NOMO-1 treated with DMSO at 0.1 percent for 48 hours (cell line): ENCODE data around the gene UNC80.

Experiments used
- DNase-seq: peaks from one replicate; lab custom pipeline; 2025; ENCODE audit not compliant: unreplicated experiment; lab: John Stamatoyannopoulos, UW

The UNC80 gene

DNA sequence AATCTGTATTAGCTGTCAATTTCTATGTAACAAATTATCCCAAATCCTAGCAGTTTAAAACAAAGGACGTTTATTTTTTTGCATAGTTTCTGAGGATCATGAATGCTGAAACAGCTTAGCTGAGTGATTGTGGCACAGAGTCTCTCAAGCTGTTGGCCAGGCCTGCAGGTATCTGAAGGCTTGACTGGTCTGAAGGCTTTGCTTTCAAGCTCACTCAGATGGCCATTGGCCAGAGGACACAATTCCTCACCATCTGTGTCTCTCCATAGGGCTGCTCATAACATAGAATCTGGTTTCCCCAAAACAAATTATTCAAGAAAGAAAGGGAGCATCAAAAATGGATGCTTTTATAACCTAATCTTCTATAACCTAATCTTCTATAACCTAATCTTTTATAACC is 33.7 kb downstream of the UNC80 start:
- no peak for DNase-seq

DNA sequence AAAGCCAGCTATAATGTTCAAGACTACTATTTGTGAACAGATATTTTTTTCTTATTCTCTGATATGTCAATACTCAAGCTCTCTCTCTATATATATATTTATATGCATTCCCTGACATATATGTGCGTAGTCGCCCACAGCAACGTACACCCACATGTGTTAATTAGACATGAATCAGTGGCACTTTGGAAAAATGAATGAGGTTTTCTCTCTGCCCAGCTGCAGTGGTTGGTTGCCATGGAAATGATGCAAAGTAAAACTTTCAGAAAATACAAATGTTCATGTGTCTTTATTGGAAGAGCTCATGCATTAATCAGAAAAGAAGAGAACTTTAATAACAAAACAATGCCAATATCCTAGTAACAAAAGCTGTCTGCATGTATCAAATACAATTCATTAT is 34.7 kb downstream of the UNC80 start:
- no peak for DNase-seq

DNA sequence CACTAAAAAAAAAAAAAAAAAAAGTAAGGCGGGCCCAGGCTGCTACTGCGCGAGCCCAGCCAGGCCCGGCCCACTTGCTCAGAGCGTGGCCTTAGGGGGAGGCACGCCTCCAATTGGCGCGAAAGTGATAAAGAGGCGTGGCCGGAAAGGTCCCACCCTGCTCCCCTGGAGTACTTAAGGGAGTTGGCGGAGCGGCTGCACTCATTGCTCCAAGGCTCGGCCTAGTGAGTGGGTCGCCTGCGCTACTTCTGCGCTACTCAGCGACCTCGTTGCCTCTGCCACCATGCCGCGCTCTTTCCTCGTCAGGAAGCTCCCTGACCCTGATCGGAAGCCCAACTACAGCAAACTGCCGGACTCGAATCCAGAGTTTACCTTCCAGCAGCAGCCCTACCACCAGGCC is 36.9 kb downstream of the UNC80 start:
- DNase-seq = no peak

DNA sequence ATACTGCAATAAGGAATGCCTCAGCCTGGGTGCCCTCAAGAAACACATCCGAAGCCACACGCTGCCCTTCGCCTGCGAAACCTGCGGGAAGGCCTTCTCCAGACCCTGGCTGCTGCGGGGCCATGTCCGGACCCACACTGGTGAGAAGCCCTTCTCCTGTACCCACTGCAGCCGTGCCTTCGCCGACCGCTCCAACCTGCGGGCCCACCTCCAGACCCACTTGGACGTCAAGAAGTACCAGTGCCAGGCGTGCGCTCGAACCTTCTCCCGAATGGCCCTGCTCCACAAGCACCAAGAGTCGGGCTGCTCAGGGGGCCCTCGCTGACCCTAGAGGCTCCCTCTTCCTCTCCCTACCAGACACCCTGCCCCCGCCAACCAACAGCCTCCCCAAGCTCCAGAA is 37.6 kb downstream of the UNC80 start:
- no peak for DNase-seq

DNA sequence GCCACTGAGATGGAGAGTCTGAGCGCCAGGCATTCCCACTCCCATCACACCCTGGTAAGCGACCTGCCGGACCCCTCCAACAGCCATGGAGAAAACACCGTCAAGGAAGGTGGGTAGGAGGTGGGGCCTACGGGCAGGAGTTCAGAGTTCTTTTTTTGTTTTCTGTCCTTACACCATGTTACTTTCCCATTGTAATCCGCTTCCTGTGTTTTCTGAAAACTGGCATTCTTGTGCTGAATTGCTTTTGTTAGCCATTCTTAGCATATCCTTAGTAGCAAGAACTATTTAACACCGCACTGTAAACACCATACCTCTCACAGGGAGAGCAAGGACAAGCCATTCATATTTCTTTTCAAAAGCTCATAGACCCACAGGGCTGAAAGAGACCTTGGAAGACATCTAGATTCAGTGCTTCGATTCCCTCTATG is 46.2 kb downstream of the UNC80 start:
- DNase-seq = no peak

DNA sequence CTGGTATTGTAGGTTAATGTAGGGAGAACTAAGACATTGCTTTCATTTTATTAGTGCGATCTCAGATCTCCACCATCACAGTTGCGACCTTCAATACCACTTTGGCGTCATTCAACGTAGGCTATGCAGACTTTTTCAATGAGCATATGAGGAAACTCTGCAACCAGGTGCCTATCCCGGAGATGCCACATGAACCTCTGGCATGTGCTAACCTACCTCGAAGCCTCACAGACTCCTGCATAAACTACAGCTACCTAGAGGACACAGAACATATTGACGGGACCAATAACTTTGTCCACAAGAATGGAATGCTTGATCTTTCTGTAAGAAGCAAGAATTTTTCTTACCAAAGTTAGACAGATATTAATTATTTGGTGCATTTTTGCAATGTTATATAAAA is 47.3 kb downstream of the UNC80 start:
- no peak for DNase-seq

DNA sequence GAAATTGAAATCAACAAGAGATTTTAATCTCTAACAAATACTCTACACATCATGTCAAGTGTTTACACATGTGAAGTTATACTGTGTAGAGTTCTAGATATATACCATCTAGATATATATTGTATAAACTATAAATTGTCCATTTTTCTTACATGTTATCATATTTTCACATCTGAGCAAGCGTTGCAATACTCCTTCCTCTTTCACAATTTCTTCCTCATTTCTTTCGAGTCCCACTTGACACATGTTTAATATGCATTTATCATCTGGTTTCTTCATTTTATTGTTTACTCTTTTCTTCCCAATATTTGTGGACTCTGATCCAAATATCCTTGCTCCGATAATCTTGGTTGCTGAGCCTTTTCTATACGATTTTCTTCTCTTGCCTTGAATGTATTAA is 50.2 kb downstream of the UNC80 start:
- peak; percentile 57 for DNase-seq

DNA sequence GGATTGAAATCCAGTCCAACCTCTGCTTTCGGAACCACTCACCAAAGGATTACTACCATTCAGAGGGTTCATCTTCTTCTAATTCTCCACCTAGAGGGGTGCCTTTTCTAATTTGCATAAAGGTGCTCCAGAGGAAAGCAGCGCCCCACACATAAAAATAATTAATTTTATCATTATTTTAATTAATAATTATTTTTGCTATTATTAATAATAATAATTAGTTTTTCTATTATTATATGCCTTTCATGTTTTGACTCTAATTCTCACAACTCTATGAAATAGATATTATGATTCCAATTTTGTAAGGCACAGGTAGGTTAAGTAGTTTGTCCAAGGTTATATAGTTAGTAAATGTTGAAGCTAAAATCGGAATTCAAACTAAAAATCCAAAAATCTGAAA is 51.9 kb downstream of the UNC80 start:
- no peak for DNase-seq

DNA sequence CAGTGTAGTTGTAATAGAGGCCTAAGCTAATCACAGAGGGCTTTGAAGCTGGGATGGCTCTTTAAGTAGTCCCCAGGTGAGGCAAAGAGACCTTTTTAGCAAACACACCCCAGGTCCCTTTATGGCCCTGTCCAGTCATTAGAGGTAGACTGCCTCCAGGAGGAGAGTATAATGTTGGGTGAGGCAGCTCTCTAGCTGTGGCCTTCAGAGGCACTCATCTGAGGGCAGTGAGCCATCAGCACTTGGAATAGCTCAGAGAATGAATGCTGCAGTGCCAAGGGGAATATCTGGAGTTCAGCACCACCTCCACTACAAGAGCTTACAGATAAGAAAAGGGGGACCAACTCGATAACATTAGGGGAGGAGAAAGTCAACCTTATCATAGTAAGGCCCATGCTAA is 52.8 kb downstream of the UNC80 start:
- no peak for DNase-seq

DNA sequence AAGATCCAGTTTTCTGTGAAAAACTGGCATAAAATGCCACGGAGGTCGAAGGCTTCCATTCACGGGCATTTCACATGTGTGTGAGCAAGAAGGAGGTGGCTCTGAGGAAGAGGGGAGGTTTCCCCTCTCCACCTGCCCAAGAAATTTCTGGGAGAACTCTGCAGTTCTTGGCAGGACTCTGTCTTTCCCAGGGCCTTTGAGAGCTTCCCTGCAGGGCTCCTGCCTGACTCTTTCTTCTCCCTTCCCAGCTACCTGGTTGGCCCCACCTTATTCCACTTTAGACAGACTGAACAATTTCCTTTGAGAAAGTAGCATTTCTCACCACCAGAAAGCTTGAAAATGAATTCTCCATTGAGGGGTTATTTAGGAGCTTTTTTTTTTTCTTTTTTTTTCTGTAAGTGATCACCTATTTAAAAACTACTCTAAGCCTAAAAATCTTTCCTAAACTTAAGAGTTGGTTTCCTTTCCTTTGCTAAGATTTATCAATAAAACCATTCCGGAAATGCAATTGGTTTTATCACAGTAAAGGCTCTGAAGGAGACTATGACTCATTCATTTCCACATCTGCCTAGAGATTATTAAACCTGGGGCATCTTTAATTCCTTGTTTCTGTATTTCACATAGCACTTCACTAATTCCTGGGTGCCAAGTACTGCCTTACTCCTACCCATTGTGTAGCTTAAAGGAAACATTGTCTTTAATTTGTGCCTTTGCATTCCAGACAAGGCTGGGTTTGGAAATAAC is 59.3 kb downstream of the UNC80 start:
- no peak for DNase-seq

DNA sequence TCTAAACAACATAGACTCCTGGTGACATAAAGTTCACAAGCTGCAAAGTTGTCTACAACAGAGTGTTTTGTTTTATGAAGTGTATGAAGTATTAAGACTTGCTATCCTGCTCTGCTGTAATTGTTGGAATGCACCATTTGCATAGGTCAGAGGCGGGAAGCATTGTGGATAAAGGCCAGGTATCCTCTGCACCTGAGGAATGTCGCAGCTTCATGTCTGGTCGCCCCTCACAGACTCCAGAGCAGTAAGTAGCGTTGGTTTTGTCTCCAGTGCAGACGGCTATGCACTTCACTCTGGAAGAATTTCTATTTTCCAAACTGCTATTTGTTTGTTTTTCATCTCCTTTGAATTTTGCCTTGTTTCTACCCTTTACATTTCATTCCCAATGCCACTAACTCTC is 63.1 kb downstream of the UNC80 start:
- DNase-seq = no peak

DNA sequence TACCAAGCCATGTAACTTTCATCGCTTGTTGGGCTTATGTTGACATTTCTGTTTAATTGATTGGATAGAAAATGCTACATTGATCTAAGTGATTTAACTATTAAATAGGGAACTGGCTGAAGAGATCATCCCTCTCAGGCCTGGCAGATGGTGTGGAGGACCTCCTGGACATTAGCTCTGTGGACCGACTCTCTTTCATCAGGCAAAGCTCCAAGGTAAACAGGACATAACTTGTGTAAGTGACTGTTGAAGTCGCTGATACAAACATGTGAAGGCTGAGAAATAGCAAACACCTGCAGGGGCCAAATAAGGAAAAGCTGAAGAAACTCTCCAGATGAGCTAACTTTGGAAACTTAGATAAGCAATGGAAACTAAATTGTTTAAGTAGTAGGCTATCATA is 68.8 kb downstream of the UNC80 start:
- DNase-seq = no peak

DNA sequence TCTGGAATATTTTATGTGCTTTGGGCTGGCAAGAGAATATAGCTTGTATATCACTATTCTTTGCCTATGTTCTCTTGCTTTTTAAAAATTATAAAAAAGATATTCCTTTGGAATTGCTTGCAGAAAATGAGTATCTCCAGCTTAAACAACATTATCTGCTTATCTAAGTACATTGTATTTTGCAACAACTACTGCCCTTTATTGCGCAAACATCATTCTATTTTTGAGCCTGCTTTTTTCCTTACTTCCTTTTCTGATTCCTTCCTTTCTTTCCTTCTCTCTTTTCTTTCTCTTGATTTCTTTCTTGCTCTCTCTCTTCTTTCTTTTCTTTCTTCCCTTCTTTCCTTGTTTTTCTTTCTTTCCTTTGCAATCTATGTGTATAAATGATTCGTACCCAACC is 74.0 kb downstream of the UNC80 start:
- peak; percentile 29 for DNase-seq

DNA sequence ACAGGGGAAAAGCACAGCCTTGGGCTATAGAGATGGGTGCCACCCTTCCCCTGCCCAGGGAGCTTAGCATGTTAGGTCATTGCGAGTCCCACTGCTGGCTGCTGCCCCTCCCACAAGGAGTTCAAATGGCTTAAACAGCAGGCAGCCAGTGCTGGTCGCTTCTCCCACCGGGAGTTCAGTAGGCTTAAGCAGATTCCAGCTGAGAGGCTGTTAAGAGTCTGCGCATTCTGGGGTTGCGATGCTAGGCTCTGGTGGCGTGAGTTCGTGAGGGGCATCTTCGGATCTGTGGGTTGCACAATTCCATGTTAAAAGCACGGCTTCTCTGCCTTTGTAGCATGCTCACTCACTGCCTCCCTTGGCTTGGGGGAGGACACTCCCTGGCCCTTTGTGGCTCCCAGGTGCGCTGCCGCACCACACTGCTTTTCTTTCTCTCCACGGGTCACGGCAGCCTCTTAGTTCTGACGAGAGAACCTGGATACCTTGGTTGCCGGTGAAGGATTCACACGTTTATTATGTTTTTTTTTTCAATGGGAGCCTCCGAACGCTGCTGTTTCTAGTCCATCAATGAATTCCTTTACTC is 93.2 kb downstream of the UNC80 start:
- DNase-seq = no peak

DNA sequence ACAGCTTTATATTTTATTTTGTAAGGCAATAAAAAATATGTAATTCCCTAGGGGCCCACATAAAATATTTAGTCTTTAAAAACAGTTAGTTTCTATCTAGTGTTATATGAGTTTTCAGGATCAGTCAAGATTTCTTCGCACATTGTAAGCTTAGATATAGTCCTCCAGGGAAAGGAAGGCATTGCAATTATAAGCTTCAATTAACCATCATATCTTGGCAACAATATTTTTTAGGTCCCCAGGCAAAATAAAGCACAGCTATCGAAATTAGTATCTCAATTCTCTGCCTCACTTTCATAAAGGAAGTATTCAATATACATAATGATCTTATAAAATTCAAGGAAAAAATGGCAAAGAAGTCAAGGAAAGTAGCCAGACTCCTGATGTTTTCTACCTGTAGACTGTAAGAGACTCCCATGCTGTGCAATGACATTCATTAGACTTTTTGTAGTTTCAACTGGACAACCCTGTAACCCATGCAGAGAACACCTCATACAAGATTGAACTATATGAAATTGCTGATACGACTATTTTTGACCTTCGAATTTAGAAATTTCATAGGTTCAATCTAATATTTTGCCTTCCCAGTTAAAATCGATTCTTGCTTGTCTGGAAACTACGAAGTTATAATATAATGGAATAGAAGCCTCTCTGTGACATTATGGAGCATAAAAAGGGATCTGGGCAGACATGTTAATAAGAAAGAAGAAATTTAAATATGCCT is 96.8 kb downstream of the UNC80 start:
- DNase-seq = no peak

DNA sequence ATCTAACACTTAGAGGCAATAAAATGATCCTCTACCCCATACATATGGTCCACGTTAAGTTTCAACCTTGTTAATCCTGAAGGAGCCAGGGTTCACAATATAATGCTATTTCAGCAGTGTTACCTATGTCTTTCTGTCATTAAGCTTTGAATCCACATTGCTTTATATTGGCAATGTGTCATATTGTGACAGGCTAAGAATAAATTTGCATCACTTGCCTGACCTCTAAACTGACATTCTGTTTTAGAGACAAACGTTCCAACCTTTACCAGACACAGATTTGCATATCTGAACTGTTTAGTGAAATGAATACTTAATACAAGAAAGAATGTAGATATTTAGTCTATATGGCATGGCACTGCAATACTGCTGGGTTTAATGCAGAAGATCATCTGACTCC is 98.4 kb downstream of the UNC80 start:
- no peak for DNase-seq

DNA sequence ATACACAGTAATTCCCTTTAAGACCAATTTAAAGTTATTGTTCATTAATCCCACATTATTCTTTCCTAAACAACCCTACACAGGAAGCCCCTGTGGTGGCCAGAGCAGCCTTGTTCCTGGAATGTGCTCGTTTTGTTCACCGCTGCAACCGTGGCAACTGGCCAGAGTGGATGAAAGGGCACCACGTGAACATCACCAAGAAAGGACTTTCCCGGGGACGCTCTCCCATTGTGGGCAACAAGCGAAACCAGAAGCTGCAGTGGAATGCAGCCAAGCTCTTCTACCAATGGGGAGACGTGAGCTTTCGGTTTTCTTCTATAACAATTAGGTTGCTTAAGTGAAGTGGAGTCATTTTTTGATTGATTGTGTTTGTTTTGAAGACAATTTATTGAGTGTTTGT is 101.0 kb downstream of the UNC80 start:
- DNase-seq = peak; percentile 70

DNA sequence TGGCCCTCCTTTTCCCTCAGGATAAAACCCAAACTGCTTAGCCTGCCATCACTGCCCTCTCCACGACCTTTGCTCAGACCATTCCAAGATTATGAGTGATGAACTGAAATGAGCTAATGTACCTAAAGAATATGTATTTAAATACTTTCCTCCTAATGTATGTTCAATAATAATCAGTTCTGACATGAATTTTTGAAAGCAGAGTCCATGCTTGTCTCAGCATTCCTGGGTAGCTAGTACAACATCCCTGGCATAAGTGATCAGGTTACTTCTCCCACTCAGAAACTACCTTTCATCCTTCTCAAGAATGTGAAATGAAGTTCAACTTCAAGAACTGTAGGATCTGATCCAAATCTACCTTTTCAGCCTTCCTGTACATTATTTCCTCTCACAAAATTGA is 103.6 kb downstream of the UNC80 start:
- no peak for DNase-seq

DNA sequence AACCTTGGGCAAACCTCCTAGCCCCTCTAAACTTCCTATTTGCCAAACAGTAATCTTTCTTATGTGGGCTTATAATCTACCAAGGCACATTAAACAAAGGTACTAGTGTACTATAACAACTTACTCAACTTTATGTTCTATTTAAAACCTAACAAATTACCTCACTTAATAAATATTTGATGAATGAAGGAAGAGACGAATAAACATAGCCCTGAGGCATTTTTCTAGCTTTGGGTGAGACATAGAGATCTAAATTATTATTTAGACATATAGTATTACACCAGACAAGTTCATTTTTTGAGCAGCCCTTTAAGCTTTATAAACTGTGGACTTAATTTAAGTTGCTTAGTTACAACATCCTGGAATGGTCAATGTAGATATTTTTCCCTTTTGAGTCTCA is 104.6 kb downstream of the UNC80 start:
- no peak for DNase-seq

DNA sequence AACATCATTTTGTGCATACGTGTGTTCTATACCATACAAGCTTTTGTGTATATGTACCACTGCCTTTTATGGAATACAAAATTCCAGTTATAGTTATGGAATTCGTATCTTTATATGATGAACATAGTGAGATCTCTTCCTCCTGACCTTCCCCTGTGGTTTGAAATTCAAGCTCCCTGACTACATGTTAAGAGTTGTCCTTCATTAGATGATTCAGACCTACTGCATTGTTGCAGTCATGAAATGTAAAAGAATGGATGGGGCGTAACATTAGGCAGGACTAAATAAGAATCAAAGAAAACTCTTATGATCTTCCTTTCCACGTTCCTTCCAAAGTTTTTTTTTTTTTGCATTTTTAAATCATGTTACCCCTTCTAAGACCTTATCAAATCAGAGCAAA is 107.1 kb downstream of the UNC80 start:
- DNase-seq = no peak

DNA sequence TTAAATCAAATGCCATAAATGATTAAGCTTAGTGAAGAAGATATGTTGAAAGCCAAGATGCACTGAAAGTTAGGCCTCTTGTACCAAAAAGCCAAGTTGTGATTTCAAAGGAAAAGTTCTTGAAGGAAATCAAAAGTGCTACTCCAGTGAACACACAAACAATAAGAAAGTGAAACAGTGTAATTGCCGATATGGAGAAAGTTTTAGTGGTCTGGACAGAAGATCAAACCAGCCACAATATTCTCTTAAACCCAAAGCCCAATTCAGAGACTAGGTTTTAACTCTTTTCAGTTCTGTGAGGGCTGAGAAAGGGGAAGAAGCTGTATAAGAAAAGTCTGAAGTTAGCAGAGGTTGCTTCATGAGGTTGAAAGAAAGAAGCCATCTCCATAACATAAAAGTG is 129.0 kb downstream of the UNC80 start:
- DNase-seq = no peak

DNA sequence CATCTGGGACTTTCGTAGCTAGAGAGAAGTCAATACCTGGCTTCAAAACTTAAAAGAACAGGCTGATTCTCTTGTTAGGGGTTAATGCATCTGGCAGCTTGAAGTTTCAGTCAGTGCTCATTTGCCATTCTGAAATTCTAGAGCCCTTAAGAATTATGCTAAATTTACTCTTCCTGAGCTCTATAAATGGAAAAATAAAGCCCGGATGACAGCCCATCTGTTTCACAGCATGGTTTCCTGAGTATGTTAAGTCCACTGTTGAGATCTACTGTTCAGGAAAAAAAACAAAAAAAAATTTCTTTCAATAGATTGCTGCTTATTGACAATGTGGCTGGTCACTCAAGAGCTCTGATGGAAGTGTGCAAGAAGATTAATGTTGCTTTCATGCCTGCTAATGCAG is 129.5 kb downstream of the UNC80 start:
- DNase-seq = no peak
